Keratinocyte (primary cell): Measurements from ENCODE around the gene VPS52.

Source experiments
- EZH2 ChIP-seq: IDR thresholded peaks from one replicate; pipeline ENCODE4 v1.6.1; 2012; ENCODE audit warnings: inconsistent platforms, mild to moderate bottlenecking, low read length, moderate library complexity
- TF ChIP-seq, protein P1 (sequence below), 3 experiments: IDR thresholded peaks in 1 of 3; conservative IDR thresholded peaks in 1 of 3; optimal IDR thresholded peaks in 1 of 3; 2 replicates in 2 of 3; 3 replicates in 1 of 3; pipeline versions ENCODE3 to v1.5.1; 2011; ENCODE audit warnings: low read length in 3 of 3, mild to moderate bottlenecking in 3 of 3, moderate library complexity in 2 of 3, control low read depth in 1 of 3, inconsistent platforms in 1 of 3; ENCODE audit not compliant: insufficient read depth in 2 of 3; ENCODE audit errors: extremely low read depth in 1 of 3

- TF ChIP-seq, protein P1, sequence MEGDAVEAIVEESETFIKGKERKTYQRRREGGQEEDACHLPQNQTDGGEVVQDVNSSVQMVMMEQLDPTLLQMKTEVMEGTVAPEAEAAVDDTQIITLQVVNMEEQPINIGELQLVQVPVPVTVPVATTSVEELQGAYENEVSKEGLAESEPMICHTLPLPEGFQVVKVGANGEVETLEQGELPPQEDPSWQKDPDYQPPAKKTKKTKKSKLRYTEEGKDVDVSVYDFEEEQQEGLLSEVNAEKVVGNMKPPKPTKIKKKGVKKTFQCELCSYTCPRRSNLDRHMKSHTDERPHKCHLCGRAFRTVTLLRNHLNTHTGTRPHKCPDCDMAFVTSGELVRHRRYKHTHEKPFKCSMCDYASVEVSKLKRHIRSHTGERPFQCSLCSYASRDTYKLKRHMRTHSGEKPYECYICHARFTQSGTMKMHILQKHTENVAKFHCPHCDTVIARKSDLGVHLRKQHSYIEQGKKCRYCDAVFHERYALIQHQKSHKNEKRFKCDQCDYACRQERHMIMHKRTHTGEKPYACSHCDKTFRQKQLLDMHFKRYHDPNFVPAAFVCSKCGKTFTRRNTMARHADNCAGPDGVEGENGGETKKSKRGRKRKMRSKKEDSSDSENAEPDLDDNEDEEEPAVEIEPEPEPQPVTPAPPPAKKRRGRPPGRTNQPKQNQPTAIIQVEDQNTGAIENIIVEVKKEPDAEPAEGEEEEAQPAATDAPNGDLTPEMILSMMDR (optimal IDR thresholded peaks at IDR 0.05 in 1 of 3, IDR thresholded peaks at IDR 0.05 in 1 of 3, conservative IDR thresholded peaks at IDR 0.05 in 1 of 3; ENCODE audit: extremely low read depth in 1 of 3, insufficient read depth in 2 of 3, low read length in 3 of 3): no peak
- no peak for TF ChIP-seq EZH2
Measured at GRCh38 chr6:33289784-33290315, 18.2 kb upstream of the VPS52 start.
